ENCODE results near the gene SCGB1D4. TPM values are rescaled to one million over a fixed set of nuclear protein-coding genes. Genes with fewer than 3 reads are reported as not detected.

The SCGB1D4 gene
- total RNA-seq, 1 donor from 2014 or later, result not detected

- no peak for DNase-seq (ENCODE audit: low spot score in 2 of 2)
- FAIRE-seq, result no peak
These were observed 3.4 kb downstream of the SCGB1D4 start for GRCh38 chr11:62295504-62295903.

GRCh38 chr11:62280452-62280851, 18.4 kb downstream of the SCGB1D4 start:
- no peak for DNase-seq (ENCODE audit: low spot score in 2 of 2)
- no peak for FAIRE-seq

- no peak for DNase-seq (ENCODE audit: low spot score in 2 of 2)
- FAIRE-seq, result no peak
These were observed 25.0 kb downstream of the SCGB1D4 start for GRCh38 chr11:62273789-62274275.

- no peak for FAIRE-seq
- no peak for DNase-seq (ENCODE audit: low spot score in 2 of 2)
These were observed 25.6 kb downstream of the SCGB1D4 start for GRCh38 chr11:62273284-62273683.

- DNase-seq (ENCODE audit: low spot score in 2 of 2) (no peak), FAIRE-seq (no peak)
These were observed 29.1 kb downstream of the SCGB1D4 start, which contains the start of gene SCGB2A2 for GRCh38 chr11:62269654-62270278. Gene SCGB2A2 (plus strand): TSS chr11:62270158. CDS start chr11:62270217, 59 bp downstream.

GRCh38 chr11:62267576-62267975, 31.3 kb downstream of the SCGB1D4 start:
- DNase-seq (ENCODE audit: low spot score in 2 of 2) (no peak), FAIRE-seq (no peak)

- no peak for FAIRE-seq
- DNase-seq (ENCODE audit: low spot score in 2 of 2), result no peak
These were observed 31.8 kb downstream of the SCGB1D4 start for GRCh38 chr11:62267050-62267449.

GRCh38 chr11:62266558-62266957, 32.3 kb downstream of the SCGB1D4 start:
- no peak for FAIRE-seq

GRCh38 chr11:62264004-62264403, 34.9 kb downstream of the SCGB1D4 start:
- DNase-seq (ENCODE audit: low spot score in 2 of 2) (no peak), FAIRE-seq (no peak)

More at GRCh38 chr11:62266558-62266957, 32.3 kb downstream of the SCGB1D4 start:
- no peak for DNase-seq (ENCODE audit: low spot score in 2 of 2)

- FAIRE-seq (no peak), DNase-seq (ENCODE audit: low spot score in 2 of 2) (no peak)
These were observed 38.5 kb downstream of the SCGB1D4 start for GRCh38 chr11:62260261-62260953.

- FAIRE-seq (no peak), DNase-seq (ENCODE audit: low spot score in 2 of 2) (no peak)
These were observed 42.6 kb downstream of the SCGB1D4 start for GRCh38 chr11:62256281-62256680.

- FAIRE-seq (no peak), DNase-seq (ENCODE audit: low spot score in 2 of 2) (no peak)
These were observed 44.8 kb downstream of the SCGB1D4 start for GRCh38 chr11:62253999-62254542.

GRCh38 chr11:62251698-62252097, 47.2 kb downstream of the SCGB1D4 start:
- no peak for DNase-seq (ENCODE audit: low spot score in 2 of 2)
- FAIRE-seq, result no peak

Other genes starting within 250 kb of the SCGB1D4 start
- 22.0 TPM for gene INCENP, start 175.1 kb downstream of the SCGB1D4 start, total RNA-seq
- not detected for gene SCGB1D1, start 108.9 kb downstream of the SCGB1D4 start, total RNA-seq
- not detected for gene SCGB2A1, start 90.4 kb downstream of the SCGB1D4 start, total RNA-seq
- gene SCGB1D2, start 56.8 kb downstream of the SCGB1D4 start, total RNA-seq, result not detected
- gene SCGB2A2, start 28.9 kb downstream of the SCGB1D4 start, total RNA-seq, result not detected
- 33.4 TPM for gene ASRGL1, start 38.4 kb upstream of the SCGB1D4 start, total RNA-seq
- not detected for gene SCGB1A1, start 120.0 kb upstream of the SCGB1D4 start, total RNA-seq
- gene AHNAK, start 247.7 kb upstream of the SCGB1D4 start, total RNA-seq, result 15.9 TPM